Stomach smooth muscle (tissue), 2 donors: Measurements from ENCODE around the gene CYP46A1.

Source experiments
- H3K27ac ChIP-seq: one replicate; pipeline ENCODE4 v1.7.0; 2013; ENCODE audit warnings: mild to moderate bottlenecking, low read length, inconsistent platforms
- H3K27me3 ChIP-seq, 2 donors: one replicate each; pipeline ENCODE4 v1.7.0; 2013; ENCODE audit warnings: low read length in 2 of 2; ENCODE audit not compliant: insufficient read depth in 2 of 2, control insufficient read depth in 1 of 2
- H3K36me3 ChIP-seq, 2 donors: one replicate each; pipeline ENCODE4 v1.7.0; 2013; ENCODE audit warnings: low read length in 2 of 2; ENCODE audit not compliant: control insufficient read depth in 2 of 2, insufficient read depth in 2 of 2
- H3K4me1 ChIP-seq: one replicate; pipeline ENCODE4 v1.7.0; 2013; ENCODE audit warnings: low read length; ENCODE audit not compliant: control insufficient read depth, insufficient read depth
- H3K4me3 ChIP-seq, 2 donors: one replicate each; pipeline ENCODE4 v1.7.0; 2013; ENCODE audit warnings: low read length in 2 of 2
- H3K9ac ChIP-seq, 2 donors: one replicate each; pipeline ENCODE4 v1.7.0; 2013; ENCODE audit warnings: low read length in 2 of 2, mild to moderate bottlenecking in 1 of 2
- H3K9me3 ChIP-seq, 2 donors: one replicate each; pipeline ENCODE4 v1.7.0; 2013; ENCODE audit warnings: low read length in 2 of 2; ENCODE audit not compliant: control insufficient read depth in 2 of 2
- donor health status: healthy.
- donor health status: Pancreatic carcinoma.

Gene CYP46A1

GRCh38 chr14:99667045-99667444, 17.1 kb upstream of the CYP46A1 start:
- no peak overlapping the region for H3K9ac ChIP-seq
- H3K27me3 ChIP-seq = peaks cover 0 to 7% of the 10 kb centered on the region in 2 donors
- H3K27ac ChIP-seq = no peak overlapping the region
- no peaks in the 10 kb centered on the region for H3K4me1 ChIP-seq
- no peaks in the 10 kb centered on the region for H3K9me3 ChIP-seq
- H3K4me3 ChIP-seq = no peak overlapping the region
- H3K36me3 ChIP-seq = peaks cover 0 to 3% of the 10 kb centered on the region in 2 donors

GRCh38 chr14:99667821-99668220, 16.3 kb upstream of the CYP46A1 start:
- Histone ChIP-seq H3K4me1 (no peaks in the 10 kb centered on the region), H3K9me3 (no peaks in the 10 kb centered on the region), H3K27ac (no peak overlapping the region), H3K27me3 (no peaks in the 10 kb centered on the region), H3K9ac (no peak overlapping the region), H3K4me3 (no peak overlapping the region), H3K36me3 (no peaks in the 10 kb centered on the region)

DNA sequence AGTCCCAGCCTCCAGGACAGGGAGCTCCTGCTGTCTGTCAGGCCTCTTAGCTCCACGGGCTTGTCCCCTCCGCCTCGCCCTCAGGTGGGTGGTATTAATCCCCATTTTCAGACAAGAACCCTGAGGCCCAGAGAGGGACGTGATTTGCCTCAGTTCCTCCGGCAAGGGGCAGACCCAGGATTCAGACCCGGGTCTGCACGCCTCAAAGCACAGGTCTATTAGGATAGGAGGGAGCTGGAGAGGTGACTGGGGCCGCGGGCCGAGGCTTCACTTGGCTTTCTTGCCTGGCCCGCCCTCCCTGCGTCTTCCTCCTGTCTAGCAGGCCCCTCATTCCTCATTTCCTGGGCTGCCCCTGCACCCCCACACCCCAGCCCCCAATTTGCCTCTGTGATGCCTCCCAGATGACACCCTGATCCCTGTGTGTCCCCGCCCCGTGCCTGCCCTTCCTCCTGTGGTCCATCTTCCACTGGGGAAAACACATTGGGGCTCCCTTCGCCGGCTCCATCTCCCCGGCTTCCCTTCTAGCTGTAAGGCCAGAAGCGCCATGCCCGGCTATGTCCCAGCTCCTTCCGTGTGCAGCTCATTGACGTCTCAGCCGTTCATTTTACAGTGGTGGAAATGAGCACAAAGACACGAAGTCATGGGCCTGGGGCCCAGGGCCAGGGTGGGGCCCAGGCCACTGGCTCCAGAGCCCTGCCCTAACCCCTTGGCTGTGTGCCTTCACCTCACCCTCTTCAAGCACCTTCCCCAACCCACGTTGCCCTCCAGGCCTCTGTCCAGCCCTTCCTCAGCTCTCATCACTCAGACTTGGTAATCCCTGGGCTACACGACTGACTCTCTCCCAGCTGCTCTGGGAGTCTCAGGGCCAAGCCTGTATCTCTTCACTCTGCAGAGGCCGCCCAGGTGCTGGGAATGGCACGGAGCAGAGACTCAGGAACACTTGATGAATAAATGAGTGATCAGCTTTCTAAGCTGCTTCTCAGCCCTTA, 15.5 kb upstream of the CYP46A1 start:
- H3K4me1 ChIP-seq = no peaks in the 10 kb centered on the region
- H3K27me3 ChIP-seq = no peaks in the 10 kb centered on the region
- no peaks in the 10 kb centered on the region for H3K9me3 ChIP-seq
- H3K36me3 ChIP-seq = no peaks in the 10 kb centered on the region
- H3K9ac ChIP-seq = no peak overlapping the region
- H3K27ac ChIP-seq = no peak overlapping the region
- no peak overlapping the region for H3K4me3 ChIP-seq

DNA sequence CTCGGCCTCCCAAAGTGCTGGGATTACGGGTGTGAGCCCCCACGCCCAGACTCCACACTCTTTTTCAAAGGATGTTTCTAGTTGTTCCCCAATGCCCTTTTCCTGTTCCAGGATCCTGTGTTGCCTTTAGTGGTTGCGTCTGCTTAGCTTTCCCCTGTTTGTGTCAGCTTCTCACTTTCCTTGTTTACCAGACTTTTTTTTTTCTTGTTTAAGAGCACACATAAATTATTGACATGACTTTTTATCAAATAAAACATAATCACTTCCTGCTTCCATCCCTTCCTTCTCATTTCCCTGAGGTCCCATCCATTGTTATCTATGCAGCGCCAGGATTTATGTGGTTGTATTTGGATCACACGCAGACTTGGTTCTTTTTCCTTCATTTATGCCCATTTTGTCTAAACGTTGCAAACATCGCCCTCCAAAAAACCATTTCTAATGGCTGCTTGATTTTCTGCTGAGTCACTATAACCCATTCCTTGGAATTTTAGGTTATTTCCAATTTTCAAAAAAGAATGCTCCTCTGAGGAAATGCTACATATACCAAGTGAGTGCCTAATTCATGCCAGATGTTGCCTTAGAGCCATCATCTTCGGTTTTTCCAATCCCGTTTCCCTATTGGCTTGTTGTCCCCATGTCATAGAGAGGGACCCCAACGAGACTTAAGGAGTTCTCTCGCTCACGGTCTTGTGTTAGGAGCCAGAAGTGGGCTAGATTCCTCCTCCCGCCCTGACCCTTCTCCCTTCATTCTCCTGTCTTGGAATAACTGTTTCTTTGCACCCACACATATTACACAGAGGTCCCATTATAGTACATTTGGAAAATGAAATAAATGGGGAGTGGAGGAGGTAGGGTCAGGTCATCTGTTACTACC, 13.5 kb upstream of the CYP46A1 start:
- H3K27ac ChIP-seq = no peak overlapping the region
- no peak overlapping the region for H3K9ac ChIP-seq
- no peak overlapping the region for H3K4me3 ChIP-seq
- no peaks in the 10 kb centered on the region for H3K27me3 ChIP-seq
- H3K9me3 ChIP-seq = no peaks in the 10 kb centered on the region
- H3K4me1 ChIP-seq = no peaks in the 10 kb centered on the region
- no peaks in the 10 kb centered on the region for H3K36me3 ChIP-seq

DNA sequence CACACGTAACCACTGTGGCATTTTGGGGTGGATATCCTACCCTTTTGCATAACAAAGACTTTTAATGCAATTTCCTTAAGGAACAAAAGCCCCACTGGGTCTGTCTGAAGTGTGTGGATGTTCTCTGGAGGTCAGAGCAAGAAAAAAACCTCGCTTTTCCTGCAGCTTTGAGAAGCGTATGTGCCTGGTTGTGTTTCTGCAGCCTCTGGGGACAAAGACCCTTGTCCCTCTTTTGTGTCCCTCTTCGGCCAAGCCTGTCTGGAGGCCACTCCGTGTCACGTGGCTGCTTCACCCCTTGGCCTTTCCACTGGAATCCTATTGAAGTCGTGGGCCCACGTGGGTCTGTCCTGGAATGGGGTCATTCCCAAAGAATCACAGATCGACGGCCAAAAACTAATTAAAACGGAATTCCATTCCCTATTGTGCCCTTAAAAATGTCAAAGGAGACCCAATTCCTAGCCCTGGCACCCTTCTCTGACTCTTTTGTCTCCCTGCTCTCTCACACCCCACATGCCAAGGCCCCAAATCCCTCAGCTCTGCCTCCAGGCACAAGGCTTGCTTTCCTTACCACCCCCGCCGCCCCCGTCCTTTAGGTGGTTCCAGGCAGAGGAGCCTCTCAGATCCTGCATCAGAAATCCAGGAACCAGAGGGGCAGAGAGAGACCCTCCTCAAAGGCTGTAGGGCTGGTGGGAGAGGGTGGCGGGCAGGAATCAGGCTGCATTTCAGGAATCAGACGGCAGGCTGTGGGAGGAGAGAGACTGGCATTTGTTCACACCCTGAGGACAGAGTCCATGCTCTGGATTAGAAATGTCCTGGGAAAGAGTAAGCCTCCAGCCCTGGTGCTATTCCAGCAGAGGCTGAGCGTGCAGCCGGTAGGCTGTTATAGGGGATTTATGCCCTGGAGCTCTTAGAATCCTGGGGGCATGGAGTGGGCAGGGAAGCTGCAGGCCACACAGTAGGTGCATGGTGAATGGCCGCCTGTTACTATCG, 12.6 kb upstream of the CYP46A1 start:
- H3K36me3 ChIP-seq = no peaks in the 10 kb centered on the region
- no peaks in the 10 kb centered on the region for H3K4me1 ChIP-seq
- peaks cover 0 to 2% of the 10 kb centered on the region in 2 donors for H3K27me3 ChIP-seq
- H3K9me3 ChIP-seq = no peaks in the 10 kb centered on the region
- no peak overlapping the region for H3K4me3 ChIP-seq
- H3K27ac ChIP-seq = no peak overlapping the region
- no peak overlapping the region for H3K9ac ChIP-seq

GRCh38 chr14:99672506-99673304, 11.4 kb upstream of the CYP46A1 start:
- H3K4me3 ChIP-seq = no peak overlapping the region
- peaks cover 0 to under 1% of the 10 kb centered on the region in 2 donors for H3K9me3 ChIP-seq
- H3K27me3 ChIP-seq = peaks cover 2 to 3% of the 10 kb centered on the region in 2 donors
- no peak overlapping the region for H3K9ac ChIP-seq
- H3K36me3 ChIP-seq = no peaks in the 10 kb centered on the region
- no peaks in the 10 kb centered on the region for H3K4me1 ChIP-seq
- no peak overlapping the region for H3K27ac ChIP-seq

GRCh38 chr14:99673305-99674063, 10.6 kb upstream of the CYP46A1 start:
- Histone ChIP-seq H3K9ac (no peak overlapping the region), H3K27me3 (peaks cover 2 to 3% of the 10 kb centered on the region in 2 donors), H3K27ac (no peak overlapping the region), H3K9me3 (peaks cover under 1 to 8% of the 10 kb centered on the region in 2 donors), H3K4me3 (no peak overlapping the region), H3K36me3 (no peaks in the 10 kb centered on the region), H3K4me1 (no peaks in the 10 kb centered on the region)

- no peak overlapping the region for H3K27ac ChIP-seq
- no peak overlapping the region for H3K4me3 ChIP-seq
- no peak overlapping the region for H3K9ac ChIP-seq
- H3K27me3 ChIP-seq = peaks cover 2 to 3% of the 10 kb centered on the region in 2 donors
- H3K9me3 ChIP-seq = peaks cover 3 to 13% of the 10 kb centered on the region in 2 donors
- H3K36me3 ChIP-seq = no peaks in the 10 kb centered on the region
- no peaks in the 10 kb centered on the region for H3K4me1 ChIP-seq
Observed at GRCh38 chr14:99674064-99674650, 9.9 kb upstream of the CYP46A1 start.
